IPS-15b (cell line): ENCODE measurements around the gene CGREF1.

ENCODE experiments used
- H3K27me3 ChIP-seq: one replicate; pipeline ENCODE4 v1.6.1; 2013; ENCODE audit warnings: low read length; ENCODE audit not compliant: control insufficient read depth, insufficient read depth
- H3K36me3 ChIP-seq: one replicate; pipeline ENCODE4 v1.6.1; 2013; ENCODE audit warnings: low read length; ENCODE audit not compliant: control insufficient read depth, insufficient read depth
- H3K4me1 ChIP-seq: one replicate; pipeline ENCODE4 v1.6.1; 2013; ENCODE audit warnings: mild to moderate bottlenecking, low read length; ENCODE audit not compliant: control insufficient read depth, insufficient read depth
- H3K4me3 ChIP-seq: one replicate; pipeline ENCODE4 v1.5.1; 2013; ENCODE audit warnings: low read depth, low read length
- H3K9ac ChIP-seq: one replicate; pipeline ENCODE4 v1.6.1; 2013; ENCODE audit warnings: low read depth, mild to moderate bottlenecking, low read length
- H3K9me3 ChIP-seq: one replicate; pipeline ENCODE4 v1.6.1; 2013; ENCODE audit warnings: mild to moderate bottlenecking, low read length; ENCODE audit not compliant: control insufficient read depth, insufficient read depth

The CGREF1 gene

DNA sequence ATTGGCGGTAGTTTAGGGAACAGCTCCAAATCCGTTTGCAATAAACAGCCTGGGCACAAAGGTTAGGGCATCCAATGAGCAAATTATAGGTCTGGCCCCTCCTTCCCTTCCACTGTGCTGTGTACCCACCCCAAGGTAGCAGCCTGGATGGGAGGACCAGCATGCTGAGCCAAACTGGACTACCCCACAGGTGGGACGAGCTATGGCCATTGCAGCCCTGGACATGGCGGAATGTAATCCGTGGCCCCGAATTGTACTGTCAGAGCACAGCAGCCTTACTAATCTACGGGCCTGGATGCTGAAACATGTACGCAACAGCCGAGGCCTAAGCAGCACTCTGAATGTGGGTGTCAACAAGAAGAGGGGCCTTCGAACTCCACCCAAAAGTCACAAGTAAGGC, 60.7 kb downstream of the CGREF1 start:
- peaks cover 33% of the 10 kb centered on the region for H3K36me3 ChIP-seq
- H3K9me3 ChIP-seq, result no peaks in the 10 kb centered on the region
- H3K9ac ChIP-seq, result no peak overlapping the region
- no peaks in the 10 kb centered on the region for H3K27me3 ChIP-seq
- H3K4me1 ChIP-seq, result no peaks in the 10 kb centered on the region
- H3K4me3 ChIP-seq, result no peak overlapping the region

DNA sequence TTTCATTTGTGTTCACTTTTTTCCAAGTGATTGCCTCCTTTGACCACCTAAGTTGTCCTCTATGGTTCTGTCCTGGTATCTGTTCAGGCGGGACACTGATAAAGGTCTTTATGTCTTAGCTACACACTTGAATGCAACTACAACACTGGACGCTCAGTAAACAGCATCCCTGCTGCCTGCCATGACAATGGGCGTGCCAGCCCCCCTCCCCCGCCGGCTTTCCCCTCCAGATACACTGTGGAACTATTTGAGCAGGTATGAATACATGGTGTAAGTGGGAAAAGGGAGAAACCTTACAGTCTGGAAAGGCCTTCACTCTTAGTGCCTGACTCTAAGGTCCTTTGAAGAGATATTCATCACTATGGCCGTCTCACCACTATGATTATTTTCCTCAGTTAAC, 61.7 kb downstream of the CGREF1 start:
- Histone ChIP-seq H3K27me3 (no peaks in the 10 kb centered on the region), H3K4me1 (no peaks in the 10 kb centered on the region), H3K4me3 (no peak overlapping the region), H3K9ac (no peak overlapping the region), H3K36me3 (peaks cover 29% of the 10 kb centered on the region), H3K9me3 (no peaks in the 10 kb centered on the region)

DNA sequence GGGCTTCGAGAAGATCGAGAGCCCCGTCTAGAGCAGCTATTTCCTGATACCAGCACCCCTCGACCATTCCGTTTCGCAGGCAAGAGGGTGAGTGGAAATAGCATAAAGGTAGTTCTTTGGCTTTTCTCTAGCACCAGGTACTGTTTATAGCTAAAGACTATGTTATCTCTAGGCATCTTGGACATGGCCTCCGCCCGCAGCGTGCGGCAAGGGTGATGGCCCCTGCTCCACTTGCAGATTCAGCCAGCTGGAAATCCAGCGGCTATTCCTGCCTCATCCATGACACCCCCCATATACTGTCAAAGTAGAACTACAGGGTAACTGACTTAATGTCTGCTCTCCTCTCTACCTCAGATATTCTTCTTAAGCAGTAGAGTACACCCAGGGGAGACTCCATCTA, 64.2 kb downstream of the CGREF1 start:
- peaks cover 29% of the 10 kb centered on the region for H3K36me3 ChIP-seq
- no peaks in the 10 kb centered on the region for H3K4me1 ChIP-seq
- H3K4me3 ChIP-seq, result no peak overlapping the region
- H3K27me3 ChIP-seq, result no peaks in the 10 kb centered on the region
- H3K9ac ChIP-seq, result no peak overlapping the region
- no peaks in the 10 kb centered on the region for H3K9me3 ChIP-seq

DNA sequence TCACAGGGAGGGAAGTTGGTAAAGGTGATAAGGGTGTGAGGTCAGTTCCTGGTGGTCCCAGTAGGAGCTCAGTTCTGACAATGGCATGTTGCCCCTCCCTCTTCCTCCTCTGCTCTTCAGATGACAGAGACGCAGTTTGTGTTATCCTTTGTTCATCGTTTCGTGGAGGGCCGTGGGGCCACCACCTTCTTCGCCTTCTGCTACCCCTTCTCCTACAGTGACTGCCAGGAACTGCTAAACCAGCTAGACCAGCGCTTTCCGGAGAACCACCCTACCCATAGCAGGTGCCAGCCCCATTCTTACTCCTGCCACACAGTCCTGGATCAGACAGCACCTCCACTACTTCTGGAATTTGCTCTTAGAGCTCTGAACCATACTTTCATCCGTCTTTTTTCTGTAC, 65.2 kb downstream of the CGREF1 start:
- Histone ChIP-seq H3K27me3 (no peaks in the 10 kb centered on the region), H3K36me3 (peaks cover 22% of the 10 kb centered on the region), H3K9me3 (no peaks in the 10 kb centered on the region), H3K9ac (no peak overlapping the region), H3K4me1 (peaks cover 2% of the 10 kb centered on the region), H3K4me3 (no peak overlapping the region)

DNA sequence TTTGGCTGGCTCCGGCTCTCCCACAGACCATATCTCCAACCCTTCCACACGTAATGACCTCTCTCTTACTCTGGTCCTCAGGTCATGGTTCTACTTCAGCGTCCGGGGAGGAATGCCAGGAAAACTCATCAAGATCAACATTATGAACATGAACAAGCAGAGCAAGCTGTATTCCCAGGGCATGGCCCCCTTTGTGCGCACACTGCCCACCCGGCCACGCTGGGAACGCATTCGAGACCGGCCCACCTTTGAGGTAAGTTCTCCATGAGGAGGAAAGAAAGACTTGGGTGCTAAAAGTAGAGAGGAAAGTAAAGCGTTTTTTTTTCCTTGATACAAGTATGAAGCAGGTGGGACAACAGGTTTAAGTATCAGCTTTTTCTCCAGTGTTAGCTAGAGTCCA, 65.6 kb downstream of the CGREF1 start:
- H3K27me3 ChIP-seq, result no peaks in the 10 kb centered on the region
- H3K9ac ChIP-seq, result no peak overlapping the region
- H3K4me1 ChIP-seq, result peaks cover 2% of the 10 kb centered on the region
- peaks cover 21% of the 10 kb centered on the region for H3K36me3 ChIP-seq
- H3K9me3 ChIP-seq, result no peaks in the 10 kb centered on the region
- H3K4me3 ChIP-seq, result no peak overlapping the region

DNA sequence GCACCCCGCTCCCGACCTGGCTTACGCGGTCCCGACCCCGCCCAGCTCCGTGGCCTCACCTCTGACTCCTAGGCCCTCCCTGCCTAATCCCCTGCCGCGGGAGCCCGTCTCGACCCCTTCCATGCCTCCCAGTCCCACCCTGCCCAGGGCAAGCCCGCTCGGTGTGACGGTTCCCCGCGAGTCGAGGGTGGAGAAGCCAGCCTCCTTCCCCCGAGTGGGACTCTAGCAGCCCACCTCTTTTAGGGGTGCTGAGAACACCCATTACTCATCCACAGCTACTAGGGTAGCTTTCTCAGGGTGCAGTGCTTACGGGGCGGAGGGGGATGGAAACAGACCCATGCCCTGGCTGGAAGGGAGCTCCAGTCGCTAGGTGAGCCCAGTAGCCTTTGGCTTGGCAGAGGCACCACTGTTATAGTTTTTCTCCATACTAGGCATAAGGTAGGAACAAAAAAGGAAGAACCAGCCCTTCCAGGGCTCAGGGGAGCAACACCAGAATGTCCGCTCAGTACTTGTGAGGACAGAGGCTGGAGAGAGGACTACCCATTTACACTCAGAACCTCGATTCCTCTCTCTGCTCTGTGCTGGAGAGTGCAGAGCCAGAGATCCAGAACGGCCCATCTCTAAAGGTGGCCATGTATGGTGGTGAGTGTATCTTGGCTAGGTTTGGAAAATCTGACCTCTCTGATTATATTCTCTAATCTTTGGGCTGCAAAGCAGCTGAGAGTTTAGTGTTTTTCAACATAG, 66.9 kb downstream of the CGREF1 start:
- Histone ChIP-seq H3K4me3 (peak overlapping the region; percentile 93), H3K36me3 (peaks cover 17% of the 10 kb centered on the region), H3K27me3 (no peaks in the 10 kb centered on the region), H3K9me3 (no peaks in the 10 kb centered on the region), H3K9ac (peak overlapping the region; percentile 87), H3K4me1 (peaks cover 2% of the 10 kb centered on the region)

DNA sequence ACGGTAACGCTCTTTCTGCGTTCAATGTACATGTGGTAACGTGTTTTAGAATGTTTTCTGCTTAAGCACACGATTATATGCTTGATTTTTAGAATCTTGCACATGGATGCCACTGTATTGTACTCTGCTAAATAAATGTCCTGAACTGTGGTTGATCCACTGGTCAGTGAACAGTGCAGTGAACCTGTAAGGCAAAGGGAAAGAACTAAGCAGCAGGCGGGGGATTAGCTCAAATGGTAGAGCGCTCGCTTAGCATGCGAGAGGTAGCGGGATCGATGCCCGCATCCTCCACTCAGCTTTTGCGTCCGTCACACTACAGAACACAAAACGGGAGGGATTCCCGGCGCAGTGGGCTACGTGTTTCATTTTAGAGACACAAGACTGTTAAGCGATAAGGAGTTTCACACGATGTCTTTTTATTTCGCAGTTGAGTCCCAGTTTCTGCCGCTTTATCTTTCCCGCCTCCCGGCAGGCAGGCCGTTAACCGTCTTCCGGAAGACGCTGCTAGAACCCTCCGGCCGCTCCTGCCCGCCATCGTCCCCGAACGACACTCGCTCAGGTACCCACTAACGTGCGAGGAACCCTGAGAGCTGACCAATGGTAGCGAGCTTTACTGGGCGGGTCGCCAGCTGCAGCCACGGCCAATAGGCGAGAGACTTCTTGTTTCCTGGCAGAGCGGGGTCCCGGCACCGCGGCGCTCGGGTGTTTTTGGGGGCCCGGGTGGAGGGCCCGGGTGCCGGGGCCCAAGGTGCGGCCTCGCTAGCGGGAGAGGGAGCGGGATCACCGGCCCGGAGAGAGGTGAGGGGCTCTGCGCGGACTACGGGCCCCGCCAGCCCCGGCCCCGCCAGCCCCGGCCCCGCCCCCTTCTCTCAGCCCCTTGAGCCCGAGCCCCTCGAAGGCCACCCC, 67.7 kb downstream of the CGREF1 start, which contains the start of gene AGBL5:
Gene AGBL5 (plus strand): TSS at position 673 of the 906 bp plus-strand sequence. CDS start 1,291 bp downstream, outside the sequence.
- Histone ChIP-seq H3K27me3 (no peaks in the 10 kb centered on the region), H3K4me3 (peak within 1 kb of the TSS; percentile 94), H3K36me3 (peaks cover 17% of the 10 kb centered on the region), H3K9me3 (no peaks in the 10 kb centered on the region), H3K9ac (peak within 1 kb of the TSS; percentile 87), H3K4me1 (peaks cover 2% of the 10 kb centered on the region)
